Measurements from ENCODE around the gene TRIO.

TRIO gene

GRCh38 chr5:14479143-14479696 is 336.1 kb downstream of the TRIO start:
- Histone ChIP-seq H4K20me1 (ENCODE audit: insufficient read depth, low read length) (no peaks in the 10 kb centered on the region), H3K9me3 (ENCODE audit: insufficient read depth, low read length, severe bottlenecking) (no peaks in the 10 kb centered on the region), H3K36me3 (ENCODE audit: insufficient read depth, low read length) (no peaks in the 10 kb centered on the region), H3K27ac (ENCODE audit: low read length) (no peak overlapping the region), H2AFZ (ENCODE audit: low read depth, low read length) (no peak overlapping the region), H3K79me2 (ENCODE audit: insufficient read depth, low read length) (no peaks in the 10 kb centered on the region), H3K9ac (ENCODE audit: low read depth, low read length) (no peak overlapping the region), H3K4me1 (ENCODE audit: insufficient read depth, low read length) (no peaks in the 10 kb centered on the region), H3K4me2 (ENCODE audit: insufficient read depth, low read length) (no peak overlapping the region), H3K4me3 (ENCODE audit: low read depth in 1 of 2, low read length in 2 of 2) (no peak overlapping the region), H3K27me3 (ENCODE audit: insufficient read depth, low read length, poor library complexity) (peaks cover 3% of the 10 kb centered on the region)
- ATAC-seq (ENCODE audit: insufficient read depth, low read depth) (no peak), DNase-seq (no peak)
- TF ChIP-seq EZH2 (IDR thresholded peaks at IDR 0.05; ENCODE audit: borderline replicate concordance, low read depth, low read length, severe bottlenecking) (no peak), CTCF (IDR thresholded peaks at IDR 0.05; ENCODE audit: borderline replicate concordance, extremely low read depth, low read length, poor library complexity, severe bottlenecking) (no peak)

- peaks cover 3% of the 10 kb centered on the region for H3K27me3 ChIP-seq (ENCODE audit: insufficient read depth, low read length, poor library complexity)
- H4K20me1 ChIP-seq (ENCODE audit: insufficient read depth, low read length): no peaks in the 10 kb centered on the region
- no peak overlapping the region for H3K4me2 ChIP-seq (ENCODE audit: insufficient read depth, low read length)
- no peak for TF ChIP-seq EZH2 (IDR thresholded peaks at IDR 0.05; ENCODE audit: borderline replicate concordance, low read depth, low read length, severe bottlenecking)
- TF ChIP-seq CTCF (IDR thresholded peaks at IDR 0.05; ENCODE audit: borderline replicate concordance, extremely low read depth, low read length, poor library complexity, severe bottlenecking): no peak
- H2AFZ ChIP-seq (ENCODE audit: low read depth, low read length): no peak overlapping the region
- DNase-seq: no peak
- H3K79me2 ChIP-seq (ENCODE audit: insufficient read depth, low read length): no peaks in the 10 kb centered on the region
- H3K9me3 ChIP-seq (ENCODE audit: insufficient read depth, low read length, severe bottlenecking): no peaks in the 10 kb centered on the region
- H3K4me1 ChIP-seq (ENCODE audit: insufficient read depth, low read length): no peaks in the 10 kb centered on the region
- H3K27ac ChIP-seq (ENCODE audit: low read length): no peak overlapping the region
- ATAC-seq (ENCODE audit: insufficient read depth, low read depth): no peak
- H3K9ac ChIP-seq (ENCODE audit: low read depth, low read length): no peak overlapping the region
- no peaks in the 10 kb centered on the region for H3K36me3 ChIP-seq (ENCODE audit: insufficient read depth, low read length)
- no peak overlapping the region for H3K4me3 ChIP-seq (ENCODE audit: low read depth in 1 of 2, low read length in 2 of 2)
These were observed 338.2 kb downstream of the TRIO start for GRCh38 chr5:14481349-14481748.

GRCh38 chr5:14482085-14482484 is 338.9 kb downstream of the TRIO start:
- Histone ChIP-seq H3K27ac (ENCODE audit: low read length) (no peak overlapping the region), H4K20me1 (ENCODE audit: insufficient read depth, low read length) (no peaks in the 10 kb centered on the region)
- TF ChIP-seq CTCF (IDR thresholded peaks at IDR 0.05; ENCODE audit: borderline replicate concordance, extremely low read depth, low read length, poor library complexity, severe bottlenecking) (no peak), EZH2 (IDR thresholded peaks at IDR 0.05; ENCODE audit: borderline replicate concordance, low read depth, low read length, severe bottlenecking) (no peak)

More at GRCh38 chr5:14482085-14482484, 338.9 kb downstream of the TRIO start:
- Histone ChIP-seq H3K27me3 (ENCODE audit: insufficient read depth, low read length, poor library complexity) (peaks cover 3% of the 10 kb centered on the region), H3K79me2 (ENCODE audit: insufficient read depth, low read length) (no peaks in the 10 kb centered on the region), H3K9ac (ENCODE audit: low read depth, low read length) (no peak overlapping the region), H2AFZ (ENCODE audit: low read depth, low read length) (no peak overlapping the region), H3K36me3 (ENCODE audit: insufficient read depth, low read length) (no peaks in the 10 kb centered on the region), H3K4me1 (ENCODE audit: insufficient read depth, low read length) (no peaks in the 10 kb centered on the region), H3K4me3 (ENCODE audit: low read depth in 1 of 2, low read length in 2 of 2) (no peak overlapping the region), H3K4me2 (ENCODE audit: insufficient read depth, low read length) (no peak overlapping the region), H3K9me3 (ENCODE audit: insufficient read depth, low read length, severe bottlenecking) (no peaks in the 10 kb centered on the region)
- ATAC-seq (ENCODE audit: insufficient read depth, low read depth): no peak
- no peak for DNase-seq
